Measurements from ENCODE around the gene TM2D3. TPM values are rescaled to one million over a fixed set of nuclear protein-coding genes. Genes with fewer than 3 reads are reported as not detected.

Gene TM2D3
- total RNA-seq, 1 experiment from 2014 or later = 34.9 TPM

DNA sequence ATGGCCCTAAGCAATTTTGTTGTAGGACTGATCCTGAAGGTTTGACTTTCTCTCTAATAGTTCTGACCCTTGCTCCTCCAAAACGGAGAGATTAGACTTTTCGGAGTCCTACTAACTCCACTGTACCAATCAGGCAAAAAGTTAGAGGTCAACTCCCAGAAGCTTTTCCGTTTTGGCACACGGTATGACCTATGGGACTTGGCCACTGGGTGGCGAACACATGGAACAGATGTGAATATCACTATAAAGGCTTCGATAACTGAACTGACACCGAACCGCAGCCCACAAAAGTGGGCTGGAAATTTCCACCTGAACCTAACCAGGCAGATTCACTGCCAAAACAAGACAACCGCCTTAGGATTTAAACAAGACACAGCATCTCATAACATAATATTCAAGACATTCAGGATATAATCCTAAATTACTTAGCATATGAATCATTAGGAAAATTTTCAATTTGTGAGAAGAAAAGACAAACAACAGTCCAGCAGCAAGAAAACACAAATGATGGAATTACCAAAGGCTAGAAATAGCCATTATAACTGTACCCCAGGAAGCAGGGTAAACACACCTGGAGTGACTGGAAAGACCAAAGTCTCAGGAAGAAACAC, 12.2 kb upstream of the TM2D3 start:
- WGBS (ENCODE audit: extremely low coverage, insufficient read length, low lambda C conversion rate) = no CpG with 5 or more reads among the region's 9 CpGs
- TF ChIP-seq CTCF (conservative IDR thresholded peaks at IDR 0.05) = peak; percentile 50; the same call in 2 of the 3 replicates

More for the DNA sequence above, 12.2 kb upstream of the TM2D3 start:
- Mint-ChIP-seq H3K4me3 (no peak overlapping the region), H3K9me3 (peaks cover 3% of the 10 kb centered on the region in 2 experiments; a peak in 4 of 5 replicates), H3K36me3 (ENCODE audit: insufficient read depth in 1 of 3, low read depth in 3 of 3) (peaks cover 4 to 7% (median 5%) of the 10 kb centered on the region in 3 experiments; a peak in 5 of 7 replicates), H3K4me1 (peaks cover 2 to 6% of the 10 kb centered on the region in 2 experiments), H3K27me3 (ENCODE audit: low read depth) (no peaks in the 10 kb centered on the region), H3K27ac (no peak overlapping the region)
- no peak overlapping the region for H3K4me2 ChIP-seq (ENCODE audit: insufficient read depth, insufficient read length, low read length)
- no peak overlapping the region for H2AK5ac ChIP-seq (ENCODE audit: insufficient read length, low read length)
- no peak overlapping the region for H3K18ac ChIP-seq (ENCODE audit: insufficient read length, low read depth, low read length)
- H3K9me3 ChIP-seq (ENCODE audit: control insufficient read depth, low read depth, low read length) = no peaks in the 10 kb centered on the region
- no peak overlapping the region for H2BK15ac ChIP-seq (ENCODE audit: low read depth, low read length)
- H3K27ac ChIP-seq (ENCODE audit: insufficient read length, low read depth, low read length) = no peak overlapping the region
- no peak overlapping the region for H2BK5ac ChIP-seq (ENCODE audit: insufficient read length, low read length)
- H3K14ac ChIP-seq (ENCODE audit: insufficient read depth, low read length) = no peak overlapping the region
- no peaks in the 10 kb centered on the region for H3K79me1 ChIP-seq (ENCODE audit: insufficient read depth, low read depth, low read length, poor library complexity, severe bottlenecking)
- no peak overlapping the region for H3K23ac ChIP-seq (ENCODE audit: insufficient read length, low read depth, low read length)
- H2BK20ac ChIP-seq (ENCODE audit: low read depth, low read length, poor library complexity, severe bottlenecking) = no peak overlapping the region
- no peaks in the 10 kb centered on the region for H3K23me2 ChIP-seq (ENCODE audit: insufficient read length, low read depth, low read length, poor library complexity, severe bottlenecking)
- H4K91ac ChIP-seq (ENCODE audit: insufficient read length, low read depth, low read length) = no peak overlapping the region
- no peak overlapping the region for H4K5ac ChIP-seq (ENCODE audit: insufficient read length, low read depth, low read length)
- no peak overlapping the region for H3K9ac ChIP-seq (ENCODE audit: extremely low read depth, insufficient read length, low read length)
- no peaks in the 10 kb centered on the region for H3K4me1 ChIP-seq (ENCODE audit: insufficient read depth, low read length)
- no peaks in the 10 kb centered on the region for H4K20me1 ChIP-seq (ENCODE audit: control insufficient read depth, insufficient read depth, insufficient read length)
- H3K27me3 ChIP-seq (ENCODE audit: insufficient read depth, low read length) = no peaks in the 10 kb centered on the region
- no peak overlapping the region for H3K4ac ChIP-seq (ENCODE audit: low read depth, low read length)
- H2BK120ac ChIP-seq (ENCODE audit: low read depth, low read length, poor library complexity, severe bottlenecking) = no peak overlapping the region
- H3K56ac ChIP-seq (ENCODE audit: insufficient read length, low read depth, low read length) = no peak overlapping the region
- no peak overlapping the region for H3T11ph ChIP-seq (ENCODE audit: low read length)
- no peak for DNase-seq
- H2BK12ac ChIP-seq (ENCODE audit: insufficient read length, low read depth, low read length) = no peak overlapping the region
- H3K79me2 ChIP-seq (ENCODE audit: insufficient read depth, low read length) = no peaks in the 10 kb centered on the region
- no peak overlapping the region for H4K8ac ChIP-seq (replicated peaks; ENCODE audit: insufficient read length, low read depth, low read length)
- H2AFZ ChIP-seq (ENCODE audit: low read length) = no peak overlapping the region

All from H9 (cell line).